Naive thymus-derived CD8-positive, alpha-beta T cell (primary cell): ENCODE results near the gene HUWE1. TPM values are rescaled to one million over a fixed set of nuclear protein-coding genes. Genes with fewer than 3 reads are reported as not detected.

Experiments
- ATAC-seq, 2 donors: fragments of 150-1000 bp; cut with Tn5 transposase in 1 of 2; sonication (Bioruptor Pico), chemical (Tn5 transposase) in 1 of 2; 1 replicate in 1 of 2; 2 replicates in 1 of 2; pipeline ENCODE4 v1.10.0; 2021; ENCODE audit warnings: mild to moderate bottlenecking in 2 of 2, moderate library complexity in 2 of 2
- POLR2A ChIA-PET: fragments of 350-600 bp; sonication (Branson Sonifier 250); formaldehyde crosslinking; loops from one replicate; lab custom pipeline; 2021; ENCODE audit warnings: antibody characterized with exemption; lab: Charles Lee
- DNase-seq, 10 donors: peaks; one replicate each; pipeline versions ENCODE4 v3.0.0 to v3.0.0-alpha.2; 2020 to 2022
- H3K27ac Mint-ChIP-seq, 10 donors: one replicate each; pipeline ENCODE4 v1.8.0; 2020 to 2022; ENCODE audit warnings: mild to moderate bottlenecking in 10 of 10, mixed read lengths in 10 of 10, moderate library complexity in 4 of 10, inconsistent platforms in 1 of 10
- H3K27me3 Mint-ChIP-seq, 5 donors: one replicate each; pipeline ENCODE4 v1.8.0; 2021 to 2022; ENCODE audit warnings: mixed read lengths in 5 of 5
- H3K36me3 Mint-ChIP-seq, 3 donors: one replicate each; pipeline ENCODE4 v1.8.0; 2020 to 2022; ENCODE audit warnings: mixed read lengths in 3 of 3, mild to moderate bottlenecking in 2 of 3, inconsistent platforms in 1 of 3
- H3K4me1 Mint-ChIP-seq, 4 donors: one replicate each; pipeline ENCODE4 v1.8.0; 2021 to 2022; ENCODE audit warnings: mixed read lengths in 4 of 4
- H3K4me3 Mint-ChIP-seq, 10 donors: one replicate each; pipeline ENCODE4 v1.8.0; 2020 to 2022; ENCODE audit warnings: mild to moderate bottlenecking in 10 of 10, mixed read lengths in 10 of 10, moderate library complexity in 6 of 10, inconsistent platforms in 1 of 10
- H3K9me3 Mint-ChIP-seq, 9 donors: one replicate each; pipeline ENCODE4 v1.8.0; 2020 to 2022; ENCODE audit warnings: mixed read lengths in 9 of 9, mild to moderate bottlenecking in 3 of 9, inconsistent platforms in 1 of 9, moderate library complexity in 1 of 9
- polyA plus RNA-seq, 3 donors: library from polyadenylated mRNA; unstranded; fragments of 300-500 nt; fragmentation: Illumina TruSeq; gene quantifications; one replicate each; pipeline ENCODE4 v1.2.3, GENCODE V29; 2021
- total RNA-seq, 8 experiments: library from RNA in 2 of 8; stranded (reverse) in 2 of 8; gene quantifications; one replicate each; pipeline ENCODE4 v1.2.3 and lab custom pipeline; 2021 to 2026

Gene HUWE1
- total and polyA plus RNA-seq, 5 experiments from 2014 or later, result 8.0 to 189 (median 16.3) TPM

DNA sequence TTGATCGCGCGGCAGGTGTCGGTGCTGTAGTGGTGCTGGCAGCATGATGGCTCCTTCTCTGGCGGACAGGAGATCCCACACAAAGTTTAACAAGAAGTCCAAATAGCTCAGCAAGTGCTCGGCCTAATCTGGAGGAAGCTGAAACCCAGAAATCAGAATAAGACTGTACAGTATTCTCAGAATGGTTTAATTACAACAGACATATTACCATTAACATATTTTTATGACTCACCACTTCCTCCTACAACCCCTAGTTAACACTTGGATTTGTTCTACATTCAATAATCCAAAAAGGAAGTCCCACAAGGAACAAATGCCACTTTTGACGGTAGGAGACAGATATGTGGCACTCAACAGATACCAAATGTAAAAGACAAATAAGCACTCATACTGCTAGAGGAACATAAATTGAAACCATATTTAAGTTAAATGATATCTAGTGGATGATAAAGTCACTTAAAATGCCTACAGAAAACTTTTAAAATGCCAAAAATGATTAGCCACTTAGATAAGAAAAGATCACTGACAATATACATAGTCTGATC, 91.2 kb downstream of the HUWE1 start:
- no peaks in the 10 kb centered on the region for H3K9me3 Mint-ChIP-seq
- DNase-seq, result no peak
- no peak overlapping the region for H3K27ac Mint-ChIP-seq
- no peak overlapping the region for H3K4me3 Mint-ChIP-seq
- H3K36me3 Mint-ChIP-seq, result peaks cover 0 to 87% (median 4%) of the 10 kb centered on the region in 3 donors
- POLR2A ChIA-PET, result no interaction called here
- no peaks in the 10 kb centered on the region for H3K27me3 Mint-ChIP-seq
- H3K4me1 Mint-ChIP-seq, result peaks cover 0 to 5% (median 4%) of the 10 kb centered on the region in 4 donors
- ATAC-seq, result no peak

DNA sequence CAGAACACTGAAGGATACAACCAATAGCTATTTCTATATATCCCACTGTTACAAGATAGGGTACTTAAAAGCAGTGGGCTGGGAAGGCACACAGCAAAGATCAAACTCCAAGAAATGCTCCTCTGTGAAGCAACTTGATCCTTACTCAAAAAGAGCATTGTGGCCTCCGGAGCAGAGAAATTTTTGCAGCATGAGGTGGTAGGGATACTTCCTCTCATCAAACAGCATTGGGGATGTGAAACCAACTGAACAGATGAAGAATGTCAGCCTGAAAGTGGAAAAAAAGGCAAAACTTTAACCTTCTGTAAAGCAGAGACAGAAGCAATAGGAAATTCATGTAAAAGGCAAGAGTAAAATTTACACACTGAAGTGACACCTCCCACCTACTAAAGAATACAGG, 92.2 kb downstream of the HUWE1 start:
- ATAC-seq (no peak), DNase-seq (no peak)
- H3K36me3 Mint-ChIP-seq, result peaks cover 0 to 87% (median 4%) of the 10 kb centered on the region in 3 donors
- H3K27me3 Mint-ChIP-seq, result no peaks in the 10 kb centered on the region
- no peak overlapping the region for H3K4me3 Mint-ChIP-seq
- peaks cover 0 to 5% (median under 1%) of the 10 kb centered on the region in 4 donors for H3K4me1 Mint-ChIP-seq
- POLR2A ChIA-PET, result no interaction called here
- no peak overlapping the region for H3K27ac Mint-ChIP-seq
- no peaks in the 10 kb centered on the region for H3K9me3 Mint-ChIP-seq

DNA sequence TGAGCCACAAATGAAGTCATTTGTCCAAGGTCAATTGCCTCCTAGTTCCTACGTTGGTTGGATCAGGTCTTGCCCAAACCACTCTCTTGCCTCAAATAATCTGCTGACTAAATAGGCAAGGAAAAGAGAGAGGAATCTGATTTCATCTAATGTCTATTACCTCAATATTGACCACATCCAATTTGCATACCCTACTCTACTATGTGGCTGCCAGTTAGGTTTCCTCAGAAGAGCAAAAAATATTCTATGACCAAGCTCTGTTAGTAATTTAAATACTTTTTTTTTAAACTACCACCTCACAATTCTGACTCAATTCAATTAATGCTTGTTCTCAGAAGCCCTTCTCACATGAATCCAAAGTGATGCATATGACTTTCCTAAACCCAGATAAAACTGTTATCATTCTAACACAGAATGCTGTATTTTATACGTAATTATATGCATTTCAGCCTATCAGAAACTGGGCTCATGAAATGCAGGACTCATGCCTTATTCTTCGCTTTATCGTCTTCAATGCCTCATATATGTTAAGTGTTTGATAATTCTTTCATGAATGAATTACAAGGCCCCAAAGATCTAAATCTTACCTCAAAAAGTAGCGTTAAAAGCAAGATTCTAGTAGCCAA, 98.6 kb downstream of the HUWE1 start:
- Mint-ChIP-seq H3K4me1 (peaks cover 0 to 5% (median under 1%) of the 10 kb centered on the region in 4 donors), H3K9me3 (no peaks in the 10 kb centered on the region), H3K27me3 (no peaks in the 10 kb centered on the region), H3K4me3 (no peak overlapping the region), H3K27ac (no peak overlapping the region), H3K36me3 (peaks cover 0 to 93% (median 6%) of the 10 kb centered on the region in 3 donors)
- no peak for ATAC-seq
- POLR2A ChIA-PET, result no interaction called here
- no peak for DNase-seq

DNA sequence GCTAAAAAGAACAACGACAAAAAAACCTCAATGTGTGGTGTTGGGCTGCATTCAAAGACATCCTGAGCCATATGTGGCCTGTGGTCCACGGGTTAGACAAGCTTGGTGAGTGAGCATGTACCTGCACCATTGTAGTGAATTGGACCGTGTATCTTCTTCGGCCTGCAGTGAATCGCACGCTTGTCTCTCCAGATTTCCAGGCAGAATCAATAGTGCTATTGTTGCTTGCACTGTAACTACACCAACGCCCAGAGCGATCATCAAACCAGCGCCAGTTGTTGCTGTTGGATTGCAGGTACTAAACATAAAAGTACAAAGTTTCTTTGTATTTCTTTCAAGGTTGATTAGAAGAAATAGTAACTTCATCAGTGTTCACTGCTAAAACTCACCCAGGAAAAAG, 101.6 kb downstream of the HUWE1 start:
- H3K4me1 Mint-ChIP-seq, result peaks cover 0 to 4% (median under 1%) of the 10 kb centered on the region in 4 donors
- H3K36me3 Mint-ChIP-seq, result peaks cover 3 to 91% (median 6%) of the 10 kb centered on the region in 3 donors
- no peaks in the 10 kb centered on the region for H3K9me3 Mint-ChIP-seq
- H3K27me3 Mint-ChIP-seq, result no peaks in the 10 kb centered on the region
- DNase-seq (no peak), ATAC-seq (no peak)
- no peak overlapping the region for H3K4me3 Mint-ChIP-seq
- POLR2A ChIA-PET, result no interaction called here
- no peak overlapping the region for H3K27ac Mint-ChIP-seq

DNA sequence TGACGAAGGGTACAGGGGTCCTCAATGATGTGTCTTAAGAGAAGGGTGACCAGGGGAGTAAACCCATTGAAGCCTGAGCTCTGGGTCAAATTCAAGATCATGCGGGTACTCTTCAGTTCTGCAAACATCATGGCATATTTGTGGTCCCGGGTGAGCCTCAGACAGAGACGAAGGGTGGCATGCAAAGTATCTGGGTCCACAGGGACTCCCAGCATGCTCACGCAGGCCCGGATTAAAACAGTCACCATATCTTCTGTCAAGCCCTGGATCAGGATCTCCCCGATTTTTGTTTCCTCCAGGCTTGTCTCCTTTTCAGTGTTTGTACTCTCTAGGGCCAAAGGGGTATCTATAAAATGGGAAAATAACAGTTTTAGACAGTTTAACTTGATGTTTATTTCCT, 102.9 kb downstream of the HUWE1 start:
- Mint-ChIP-seq H3K27ac (peak overlapping the region in 1 of 10 donors; percentile 25), H3K36me3 (peaks cover 3 to 79% (median 6%) of the 10 kb centered on the region in 3 donors), H3K27me3 (no peaks in the 10 kb centered on the region), H3K4me1 (peaks cover 0 to 4% (median under 1%) of the 10 kb centered on the region in 4 donors), H3K4me3 (no peak overlapping the region), H3K9me3 (no peaks in the 10 kb centered on the region)
- ATAC-seq (no peak), DNase-seq (no peak)
- POLR2A ChIA-PET, result no interaction called here

DNA sequence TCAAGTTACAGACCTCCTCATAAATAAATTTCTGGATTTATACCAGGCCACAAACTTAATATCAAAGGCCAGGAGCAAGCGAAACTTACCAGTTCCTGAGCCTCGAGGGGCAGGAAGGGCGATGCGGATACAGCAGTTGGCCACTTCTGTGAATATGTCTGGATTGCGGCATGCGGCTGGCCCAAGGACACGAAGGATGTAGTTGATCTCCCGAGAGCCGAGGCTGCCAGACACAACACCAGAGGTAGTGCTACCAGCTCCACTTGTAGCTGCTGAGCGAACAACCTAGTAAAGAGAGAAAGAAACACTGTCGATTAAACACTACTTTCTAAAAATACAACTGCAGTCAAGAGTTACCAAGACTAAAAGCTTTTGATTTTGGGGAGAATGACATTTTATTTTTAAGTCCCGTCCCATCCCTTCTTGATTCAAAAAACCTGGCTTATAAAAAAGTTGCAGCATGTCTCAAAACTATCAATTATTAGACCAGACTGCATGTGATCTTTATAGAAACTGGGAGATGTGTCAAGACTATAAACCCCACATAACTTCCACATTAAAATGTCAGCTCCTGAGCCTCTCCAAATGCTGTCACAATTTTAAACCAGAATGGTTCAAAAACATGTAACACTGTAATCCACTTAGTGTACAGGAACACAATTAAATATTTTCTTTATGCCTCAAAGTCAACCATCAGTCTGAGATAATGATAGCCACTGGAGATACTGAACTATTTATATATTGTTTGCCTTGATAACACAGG, 105.6 kb downstream of the HUWE1 start:
- DNase-seq, result no peak
- Mint-ChIP-seq H3K9me3 (no peaks in the 10 kb centered on the region), H3K27ac (no peak overlapping the region), H3K4me1 (peaks cover 0 to 2% (median under 1%) of the 10 kb centered on the region in 4 donors), H3K36me3 (peaks cover 3 to 65% (median 7%) of the 10 kb centered on the region in 3 donors), H3K4me3 (no peak overlapping the region), H3K27me3 (no peaks in the 10 kb centered on the region)
- ATAC-seq, result no peak
- POLR2A ChIA-PET, result no interaction called here

DNA sequence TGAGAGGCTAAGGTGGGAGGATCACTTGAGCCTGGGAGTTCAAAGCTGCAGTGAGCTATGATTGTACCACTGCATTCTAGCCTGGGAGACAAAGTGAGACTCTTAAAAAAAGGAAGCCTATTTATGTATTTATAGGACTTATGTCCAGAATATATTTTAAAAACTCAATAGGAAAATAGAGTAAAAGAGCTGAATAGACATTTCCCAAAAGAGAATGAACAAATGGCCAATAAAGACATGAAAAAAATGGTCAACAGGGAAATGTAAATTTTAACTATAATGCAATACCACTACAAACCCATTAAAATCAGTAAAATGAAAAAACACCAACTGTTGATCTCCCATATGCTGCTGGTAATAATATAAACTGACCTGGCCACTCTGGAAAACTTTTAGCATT, 115.0 kb downstream of the HUWE1 start:
- Mint-ChIP-seq H3K4me3 (no peak overlapping the region), H3K9me3 (no peaks in the 10 kb centered on the region), H3K4me1 (peaks cover 0 to 5% (median 0%) of the 10 kb centered on the region in 4 donors), H3K36me3 (peaks cover 6 to 85% (median 10%) of the 10 kb centered on the region in 3 donors), H3K27ac (peak overlapping the region in 1 of 10 donors; percentile 9), H3K27me3 (no peaks in the 10 kb centered on the region)
- ATAC-seq (no peak), DNase-seq (no peak)
- POLR2A ChIA-PET, result no interaction called here

DNA sequence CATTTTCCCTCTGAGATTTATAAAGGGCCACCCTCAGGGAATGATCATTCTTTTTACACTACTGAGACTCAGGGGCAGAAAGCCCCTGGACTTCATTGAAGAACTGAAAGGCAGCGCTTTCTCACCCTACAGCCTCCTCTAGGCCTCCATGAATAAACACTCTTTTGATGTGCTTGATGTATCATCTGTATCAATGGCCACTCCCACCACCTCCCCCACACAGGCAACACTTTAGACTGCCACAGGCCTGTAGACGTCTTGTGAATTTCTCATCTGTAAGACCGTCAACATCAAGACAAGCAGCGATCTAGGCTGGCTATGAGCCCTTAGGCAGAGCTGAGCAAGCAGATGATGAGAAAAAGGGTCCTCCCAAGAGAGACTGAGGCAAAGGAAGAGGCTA, 123.2 kb downstream of the HUWE1 start:
- DNase-seq (no peak), ATAC-seq (no peak)
- H3K4me1 Mint-ChIP-seq, result peaks cover 0 to 5% (median 0%) of the 10 kb centered on the region in 4 donors
- POLR2A ChIA-PET, result no interaction called here
- H3K36me3 Mint-ChIP-seq, result peaks cover 0 to 94% (median 16%) of the 10 kb centered on the region in 3 donors
- H3K9me3 Mint-ChIP-seq, result no peaks in the 10 kb centered on the region
- H3K27me3 Mint-ChIP-seq, result no peaks in the 10 kb centered on the region
- H3K27ac Mint-ChIP-seq, result peak overlapping the region in 2 of 10 donors; percentile 12 to 46
- no peak overlapping the region for H3K4me3 Mint-ChIP-seq

DNA sequence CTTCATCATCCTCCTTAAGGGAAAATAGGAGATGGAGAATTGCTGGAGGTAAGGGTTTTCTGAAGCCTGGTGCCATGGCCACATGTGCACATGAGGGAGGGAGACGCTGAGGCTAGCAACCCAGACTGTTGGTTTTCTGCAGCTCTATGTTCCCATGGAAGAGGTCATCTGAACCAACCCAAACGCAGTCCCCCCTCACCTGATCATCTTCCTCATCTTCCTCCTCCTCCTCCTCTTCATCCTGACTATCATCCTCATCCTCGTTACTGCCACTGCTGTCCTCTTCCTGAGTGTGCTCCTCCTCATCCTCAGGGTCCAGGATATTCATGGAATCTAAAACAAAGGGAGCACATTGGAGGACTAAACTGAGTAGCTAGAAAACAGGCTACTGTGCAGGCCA, 124.6 kb downstream of the HUWE1 start:
- H3K36me3 Mint-ChIP-seq, result peaks cover 0 to 98% (median 16%) of the 10 kb centered on the region in 3 donors
- H3K27ac Mint-ChIP-seq, result peak overlapping the region in 1 of 10 donors; percentile 38
- DNase-seq (no peak), ATAC-seq (no peak)
- H3K4me3 Mint-ChIP-seq, result no peak overlapping the region
- POLR2A ChIA-PET, result no interaction called here
- H3K9me3 Mint-ChIP-seq, result no peaks in the 10 kb centered on the region
- H3K4me1 Mint-ChIP-seq, result peaks cover 2 to 5% (median 4%) of the 10 kb centered on the region in 4 donors
- no peaks in the 10 kb centered on the region for H3K27me3 Mint-ChIP-seq

DNA sequence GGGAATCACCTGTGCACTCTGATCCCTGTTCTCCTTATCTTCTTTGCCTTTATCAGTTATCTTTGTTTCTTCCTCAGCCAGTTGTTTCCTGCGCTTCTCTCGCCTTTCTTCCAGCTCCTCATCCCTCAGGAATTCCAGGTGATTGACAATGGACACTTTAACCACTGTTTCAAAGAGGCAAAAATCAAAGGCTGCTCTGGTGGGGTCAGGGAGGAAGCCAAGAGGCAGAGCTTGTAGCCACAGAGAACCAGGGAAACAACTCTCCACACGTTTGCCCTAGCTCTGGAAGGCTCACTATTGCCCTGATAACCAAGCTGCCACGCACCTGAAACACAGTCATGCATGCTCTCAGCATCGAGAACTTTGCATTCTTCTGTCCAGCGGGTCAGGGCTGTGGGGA, 127.9 kb downstream of the HUWE1 start:
- H3K36me3 Mint-ChIP-seq, result peaks cover 0 to 93% (median 15%) of the 10 kb centered on the region in 3 donors

DNA sequence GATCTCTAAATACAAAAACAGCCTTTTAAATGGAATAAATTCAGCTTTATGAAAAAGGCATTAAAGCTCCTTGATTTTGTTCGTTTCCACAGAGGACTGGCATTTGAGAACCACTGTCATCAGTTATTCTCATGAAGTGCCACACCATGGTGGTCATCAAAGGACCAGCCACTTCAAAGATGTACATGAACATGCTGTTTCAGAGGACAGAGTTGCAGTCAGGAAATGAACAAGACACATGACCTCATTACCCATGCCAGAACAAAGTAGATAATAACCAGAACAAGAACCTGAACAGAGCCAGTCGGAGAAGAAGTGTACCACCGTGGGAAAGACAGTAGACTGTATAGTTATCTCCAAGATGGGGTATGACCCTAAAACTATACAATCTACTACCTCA, 129.7 kb downstream of the HUWE1 start:
- POLR2A ChIA-PET, result no interaction called here
- H3K4me3 Mint-ChIP-seq, result no peak overlapping the region
- DNase-seq (no peak), ATAC-seq (no peak)
- H3K4me1 Mint-ChIP-seq, result peaks cover 3 to 7% (median 4%) of the 10 kb centered on the region in 4 donors
- H3K36me3 Mint-ChIP-seq, result peaks cover 0 to 92% (median 13%) of the 10 kb centered on the region in 3 donors
- no peaks in the 10 kb centered on the region for H3K9me3 Mint-ChIP-seq
- H3K27ac Mint-ChIP-seq, result peak overlapping the region in 4 of 10 donors; percentile 14 to 62 (median 46)
- no peaks in the 10 kb centered on the region for H3K27me3 Mint-ChIP-seq

More for the DNA sequence above, 127.9 kb downstream of the HUWE1 start:
- H3K27me3 Mint-ChIP-seq, result no peaks in the 10 kb centered on the region
- peaks cover 3 to 7% (median 4%) of the 10 kb centered on the region in 4 donors for H3K4me1 Mint-ChIP-seq
- no peak overlapping the region for H3K4me3 Mint-ChIP-seq
- no peaks in the 10 kb centered on the region for H3K9me3 Mint-ChIP-seq
- DNase-seq (no peak), ATAC-seq (no peak)
- H3K27ac Mint-ChIP-seq, result peak overlapping the region in 1 of 10 donors; percentile 72
- POLR2A ChIA-PET, result no interaction called here

DNA sequence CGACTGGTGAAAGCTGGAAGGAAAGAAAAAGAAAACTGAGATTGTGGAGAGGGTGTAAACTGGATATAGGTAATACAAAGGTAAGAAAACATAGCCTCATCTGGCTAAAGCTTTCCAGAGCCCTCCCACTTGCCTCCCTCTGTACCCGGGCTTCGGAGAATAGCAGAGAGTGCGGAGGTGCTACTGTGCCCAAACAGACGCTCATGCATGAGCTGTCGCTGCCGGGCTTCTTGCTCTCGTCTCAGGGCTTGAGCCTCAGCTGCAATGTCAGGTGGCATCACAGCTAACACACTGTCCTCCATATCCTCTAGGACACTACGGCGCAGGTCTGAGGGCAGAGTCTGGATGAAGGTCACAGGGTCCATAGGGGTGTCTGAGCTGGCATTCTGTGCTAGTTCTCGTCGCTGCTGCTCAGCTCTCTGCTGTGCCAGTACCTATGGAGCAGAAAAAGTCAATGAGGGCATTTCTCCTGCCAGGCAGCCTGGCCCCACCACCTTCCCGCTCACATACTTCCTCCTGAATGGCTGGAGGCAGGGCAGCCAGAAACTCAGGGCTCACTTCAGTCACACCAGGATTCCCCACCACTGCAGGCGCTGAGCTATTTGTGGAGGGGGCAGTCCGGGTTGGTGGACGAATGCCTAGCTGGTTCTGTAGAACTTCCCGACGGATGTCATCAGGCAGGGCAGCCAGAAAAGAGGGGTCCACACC, 135.6 kb downstream of the HUWE1 start:
- no peak overlapping the region for H3K4me3 Mint-ChIP-seq
- H3K27me3 Mint-ChIP-seq, result no peaks in the 10 kb centered on the region
- peaks cover 0 to 90% (median 3%) of the 10 kb centered on the region in 3 donors for H3K36me3 Mint-ChIP-seq
- DNase-seq, result no peak
- peaks cover 0 to 5% (median 2%) of the 10 kb centered on the region in 4 donors for H3K4me1 Mint-ChIP-seq
- POLR2A ChIA-PET, result no interaction called here
- H3K9me3 Mint-ChIP-seq, result no peaks in the 10 kb centered on the region
- peak overlapping the region in 3 of 10 donors; percentile 22 to 40 (median 24) for H3K27ac Mint-ChIP-seq
- no peak for ATAC-seq
